Tibial artery (tissue), 4 donors: Measurements from ENCODE around the gene SYNDIG1.
A peak's percentile ranks its signal among the peaks of the same experiment; 100 is the strongest.

ENCODE experiments used
- DNase-seq, 2 donors: peaks; one replicate each; pipeline ENCODE4 v3.0.0-alpha.2; 2019
- H3K27ac ChIP-seq, 2 donors: fragments of 200-600 bp; sonication (generic) in 1 of 2; 1 replicate in 1 of 2; 2 replicates in 1 of 2; pipeline ENCODE4 v1.5.1; 2018 to 2019; ENCODE audit warnings: mild to moderate bottlenecking in 1 of 2
- H3K27me3 ChIP-seq, 2 donors: fragments of 200-600 bp; sonication (generic) in 1 of 2; one replicate each; pipeline versions ENCODE4 v1.5.1 to v1.6.0; 2016 to 2019
- H3K36me3 ChIP-seq, 3 donors: fragments of 200-600 bp; sonication (generic) in 2 of 3; one replicate each; pipeline ENCODE4 v1.5.1; 2016 to 2019; ENCODE audit warnings: mild to moderate bottlenecking in 2 of 3
- H3K4me1 ChIP-seq, 4 donors: fragments of 200-600 bp; sonication (generic) in 2 of 4; 1 replicate in 3 of 4; 2 replicates in 1 of 4; pipeline ENCODE4 v1.5.1; 2016 to 2019
- H3K4me3 ChIP-seq, 2 donors: fragments of 200-600 bp; sonication (generic) in 1 of 2; 1 replicate in 1 of 2; 2 replicates in 1 of 2; pipeline ENCODE4 v1.5.1; 2018 to 2019; ENCODE audit warnings: mild to moderate bottlenecking in 2 of 2
- H3K9me3 ChIP-seq, 3 donors: fragments of 200-600 bp; sonication (generic) in 1 of 3; one replicate each; pipeline ENCODE4 v1.5.1; 2016 to 2019
- intact Hi-C: fragments of 100-400 bp; cut with DNase I; formaldehyde crosslinking; loops from one replicate; pipeline ENCODE4 v1.15.0; 2023; ENCODE audit warnings: low total_unique reads
- TF ChIP-seq, protein P1 (sequence below), 2 experiments: fragments of 200-600 bp in 1 of 2; fragments of 450-650 bp in 1 of 2; IDR thresholded peaks; one replicate each; pipeline ENCODE4 v1.5.1; 2017 to 2019; ENCODE audit warnings: antibody characterized with exemption in 2 of 2, mild to moderate bottlenecking in 1 of 2, moderate library complexity in 1 of 2

The SYNDIG1 gene

DNA sequence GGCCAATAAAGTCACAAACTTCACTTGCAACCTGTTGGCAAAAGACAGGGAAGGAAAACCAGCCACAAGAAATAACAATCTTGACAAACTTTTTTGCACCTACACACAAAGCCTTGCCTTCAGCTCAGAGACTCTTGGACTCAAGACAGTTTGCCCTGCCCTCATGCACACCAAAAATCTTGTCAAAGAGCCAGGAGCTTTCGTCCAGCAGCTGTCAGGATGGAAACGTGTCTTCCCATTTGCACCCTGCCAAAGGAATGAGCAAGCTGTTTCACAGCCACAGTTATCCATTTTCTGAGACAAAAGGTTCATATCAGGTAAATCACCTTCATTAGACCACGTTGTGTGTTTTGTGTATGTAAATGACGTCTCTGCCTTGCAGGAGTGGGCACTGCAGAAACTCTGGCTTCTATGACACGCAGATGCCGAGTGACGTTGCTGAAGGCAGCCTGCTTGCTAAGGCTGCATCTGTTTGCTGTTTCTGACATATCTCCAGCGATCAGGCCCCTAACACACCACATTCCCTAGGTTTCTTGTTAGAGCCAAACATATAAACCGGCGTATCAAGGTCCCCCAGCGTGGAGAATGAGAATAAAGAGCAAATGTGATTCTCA, 193.4 kb downstream of the SYNDIG1 start:
- DNase-seq: peak in 1 of 2 donors; percentile 14
- intact Hi-C loops: no loop called here
- no peaks in the 10 kb centered on the region for H3K36me3 ChIP-seq
- H3K4me3 ChIP-seq: no peak overlapping the region
- TF ChIP-seq, protein P1, sequence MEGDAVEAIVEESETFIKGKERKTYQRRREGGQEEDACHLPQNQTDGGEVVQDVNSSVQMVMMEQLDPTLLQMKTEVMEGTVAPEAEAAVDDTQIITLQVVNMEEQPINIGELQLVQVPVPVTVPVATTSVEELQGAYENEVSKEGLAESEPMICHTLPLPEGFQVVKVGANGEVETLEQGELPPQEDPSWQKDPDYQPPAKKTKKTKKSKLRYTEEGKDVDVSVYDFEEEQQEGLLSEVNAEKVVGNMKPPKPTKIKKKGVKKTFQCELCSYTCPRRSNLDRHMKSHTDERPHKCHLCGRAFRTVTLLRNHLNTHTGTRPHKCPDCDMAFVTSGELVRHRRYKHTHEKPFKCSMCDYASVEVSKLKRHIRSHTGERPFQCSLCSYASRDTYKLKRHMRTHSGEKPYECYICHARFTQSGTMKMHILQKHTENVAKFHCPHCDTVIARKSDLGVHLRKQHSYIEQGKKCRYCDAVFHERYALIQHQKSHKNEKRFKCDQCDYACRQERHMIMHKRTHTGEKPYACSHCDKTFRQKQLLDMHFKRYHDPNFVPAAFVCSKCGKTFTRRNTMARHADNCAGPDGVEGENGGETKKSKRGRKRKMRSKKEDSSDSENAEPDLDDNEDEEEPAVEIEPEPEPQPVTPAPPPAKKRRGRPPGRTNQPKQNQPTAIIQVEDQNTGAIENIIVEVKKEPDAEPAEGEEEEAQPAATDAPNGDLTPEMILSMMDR (IDR thresholded peaks at IDR 0.05): no peak
- H3K9me3 ChIP-seq: no peaks in the 10 kb centered on the region
- peaks cover 0 to 16% (median 15%) of the 10 kb centered on the region in 4 donors for H3K4me1 ChIP-seq
- H3K27me3 ChIP-seq: no peaks in the 10 kb centered on the region
- no peak overlapping the region for H3K27ac ChIP-seq

- no peak overlapping the region for H3K4me3 ChIP-seq
- TF ChIP-seq, protein P1 (IDR thresholded peaks at IDR 0.05): no peak
- DNase-seq: peak in 1 of 2 donors; percentile 8
- no peaks in the 10 kb centered on the region for H3K36me3 ChIP-seq
- H3K4me1 ChIP-seq: peaks cover 0 to 10% (median 8%) of the 10 kb centered on the region in 4 donors
- intact Hi-C loops: no loop called here
- no peak overlapping the region for H3K27ac ChIP-seq
- H3K9me3 ChIP-seq: no peaks in the 10 kb centered on the region
- H3K27me3 ChIP-seq: no peaks in the 10 kb centered on the region
Measured at GRCh38 chr20:24663496-24663895, 194.1 kb downstream of the SYNDIG1 start.

DNA sequence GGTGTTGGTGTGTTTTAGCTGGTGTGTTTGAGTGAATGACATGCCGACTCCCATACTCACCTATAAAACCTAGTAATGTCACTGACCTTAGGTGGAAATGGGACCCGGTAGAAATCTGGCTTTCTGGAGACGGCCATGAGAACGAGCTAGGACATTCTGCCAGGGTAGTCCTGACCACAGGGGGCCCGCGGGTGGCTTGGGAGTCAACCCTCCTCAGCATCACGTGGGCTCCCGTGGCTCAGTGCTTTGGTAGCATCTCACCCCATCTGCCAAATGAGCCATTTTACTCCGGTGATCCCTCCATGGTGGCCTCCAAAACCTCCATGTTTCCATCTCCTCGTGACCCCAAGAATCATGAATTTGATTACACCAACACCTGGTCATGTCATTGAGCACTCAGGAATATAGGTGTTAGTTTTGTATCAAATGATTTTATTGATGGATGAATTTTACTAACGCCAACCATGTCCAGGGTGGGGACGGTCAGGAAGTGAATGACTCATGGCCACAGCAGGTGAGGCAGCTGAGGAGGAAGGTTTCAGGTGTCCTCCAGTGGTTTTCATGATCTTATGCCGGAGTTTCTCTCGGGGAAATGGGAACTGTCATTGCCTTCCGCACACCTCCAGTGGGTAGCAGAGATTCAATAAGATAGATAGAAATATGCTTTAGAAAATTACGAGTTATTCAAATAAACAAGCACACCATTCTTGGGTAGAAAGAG, 195.0 kb downstream of the SYNDIG1 start:
- peaks cover 0 to under 1% (median under 1%) of the 10 kb centered on the region in 4 donors for H3K4me1 ChIP-seq
- TF ChIP-seq, protein P1 (IDR thresholded peaks at IDR 0.05): no peak
- DNase-seq: peak in 1 of 2 donors; percentile 34

GRCh38 chr20:24665196-24665595, 195.8 kb downstream of the SYNDIG1 start:
- intact Hi-C loops: no loop called here
- H3K27me3 ChIP-seq: no peaks in the 10 kb centered on the region
- H3K4me1 ChIP-seq: no peaks in the 10 kb centered on the region

More for the DNA sequence above, 195.0 kb downstream of the SYNDIG1 start:
- Histone ChIP-seq H3K9me3 (no peaks in the 10 kb centered on the region), H3K36me3 (no peaks in the 10 kb centered on the region), H3K27ac (no peak overlapping the region), H3K27me3 (no peaks in the 10 kb centered on the region), H3K4me3 (no peak overlapping the region)
- intact Hi-C loops: no loop called here

GRCh38 chr20:24665741-24666191, 196.3 kb downstream of the SYNDIG1 start:
- Histone ChIP-seq H3K27me3 (no peaks in the 10 kb centered on the region), H3K27ac (no peak overlapping the region), H3K9me3 (no peaks in the 10 kb centered on the region), H3K4me3 (no peak overlapping the region), H3K36me3 (no peaks in the 10 kb centered on the region), H3K4me1 (no peaks in the 10 kb centered on the region)
- DNase-seq: peak in 1 of 2 donors; percentile 55
- TF ChIP-seq, protein P1 (IDR thresholded peaks at IDR 0.05): no peak
- intact Hi-C loops: no loop called here

More at GRCh38 chr20:24665196-24665595, 195.8 kb downstream of the SYNDIG1 start:
- no peaks in the 10 kb centered on the region for H3K9me3 ChIP-seq
- peak in 1 of 2 donors; percentile 48 for DNase-seq
- H3K27ac ChIP-seq: no peak overlapping the region
- no peak overlapping the region for H3K4me3 ChIP-seq
- TF ChIP-seq, protein P1 (IDR thresholded peaks at IDR 0.05): no peak
- no peaks in the 10 kb centered on the region for H3K36me3 ChIP-seq
